HFF-Myc (cell line): ENCODE data around the gene NCF4.

Experiments
- DNase-seq: peaks from one replicate; pipeline ENCODE4 v3.0.0-alpha.2; 2011; ENCODE audit warnings: low read depth; ENCODE audit errors: extremely low read depth
- H3K4me3 ChIP-seq: replicated peaks from 2 replicates; pipeline ENCODE4 v1.5.1; 2011; ENCODE audit warnings: low read depth, mild to moderate bottlenecking, control low read depth, low read length
- TF ChIP-seq, protein P1 (sequence below): IDR thresholded peaks from 2 replicates; pipeline ENCODE4 v1.5.1; 2012; ENCODE audit warnings: mild to moderate bottlenecking, low read depth, low read length, control low read depth; ENCODE audit errors: missing control alignments

Gene NCF4

DNA sequence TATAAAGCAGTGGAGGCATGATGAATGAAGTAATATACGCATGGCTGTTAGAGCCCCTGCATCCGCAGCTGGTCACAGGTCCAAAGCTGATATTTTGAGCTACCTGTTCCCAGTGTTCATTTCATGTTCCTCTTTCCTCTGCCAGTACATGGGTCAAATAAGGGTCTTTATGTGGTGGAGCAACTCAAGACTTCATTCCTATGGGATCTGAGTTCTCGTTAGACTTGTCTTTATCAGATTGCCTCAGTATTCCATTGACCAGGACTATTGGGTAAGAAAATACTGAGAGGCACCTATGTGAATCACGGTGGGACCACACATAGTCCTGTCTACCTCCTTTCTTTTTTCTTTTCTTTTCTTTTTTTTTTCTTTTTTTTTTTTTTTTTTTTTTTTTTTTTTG is 25.2 kb downstream of the NCF4 start:
- TF ChIP-seq, protein P1, sequence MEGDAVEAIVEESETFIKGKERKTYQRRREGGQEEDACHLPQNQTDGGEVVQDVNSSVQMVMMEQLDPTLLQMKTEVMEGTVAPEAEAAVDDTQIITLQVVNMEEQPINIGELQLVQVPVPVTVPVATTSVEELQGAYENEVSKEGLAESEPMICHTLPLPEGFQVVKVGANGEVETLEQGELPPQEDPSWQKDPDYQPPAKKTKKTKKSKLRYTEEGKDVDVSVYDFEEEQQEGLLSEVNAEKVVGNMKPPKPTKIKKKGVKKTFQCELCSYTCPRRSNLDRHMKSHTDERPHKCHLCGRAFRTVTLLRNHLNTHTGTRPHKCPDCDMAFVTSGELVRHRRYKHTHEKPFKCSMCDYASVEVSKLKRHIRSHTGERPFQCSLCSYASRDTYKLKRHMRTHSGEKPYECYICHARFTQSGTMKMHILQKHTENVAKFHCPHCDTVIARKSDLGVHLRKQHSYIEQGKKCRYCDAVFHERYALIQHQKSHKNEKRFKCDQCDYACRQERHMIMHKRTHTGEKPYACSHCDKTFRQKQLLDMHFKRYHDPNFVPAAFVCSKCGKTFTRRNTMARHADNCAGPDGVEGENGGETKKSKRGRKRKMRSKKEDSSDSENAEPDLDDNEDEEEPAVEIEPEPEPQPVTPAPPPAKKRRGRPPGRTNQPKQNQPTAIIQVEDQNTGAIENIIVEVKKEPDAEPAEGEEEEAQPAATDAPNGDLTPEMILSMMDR, result no peak
- H3K4me3 ChIP-seq, result no peak overlapping the region
- DNase-seq, result no peak

DNA sequence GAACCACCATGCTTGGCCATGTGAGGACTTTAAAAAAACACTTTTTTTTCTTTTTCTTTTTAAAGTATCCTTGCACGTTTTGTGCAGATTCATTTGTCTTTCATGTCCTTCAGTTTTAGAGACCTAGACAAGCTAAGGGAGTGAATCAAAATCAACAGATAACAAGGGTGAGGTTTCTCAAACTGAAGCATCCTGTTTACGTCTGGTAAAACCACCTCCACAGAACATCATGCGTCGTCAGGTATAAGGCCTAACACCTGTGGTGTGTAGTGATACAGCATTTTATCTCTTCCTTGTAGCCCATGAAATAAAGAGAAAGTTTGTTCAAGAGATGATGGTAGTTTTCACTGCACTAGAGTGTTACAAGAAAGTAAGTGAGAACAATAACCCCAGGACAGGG is 26.4 kb downstream of the NCF4 start:
- TF ChIP-seq, protein P1, result no peak
- no peak for DNase-seq
- no peak overlapping the region for H3K4me3 ChIP-seq

- no peak overlapping the region for H3K4me3 ChIP-seq
- no peak for DNase-seq
- TF ChIP-seq, protein P1, result no peak
Observed at GRCh38 chr22:36891646-36892045, 30.8 kb downstream of the NCF4 start.

DNA sequence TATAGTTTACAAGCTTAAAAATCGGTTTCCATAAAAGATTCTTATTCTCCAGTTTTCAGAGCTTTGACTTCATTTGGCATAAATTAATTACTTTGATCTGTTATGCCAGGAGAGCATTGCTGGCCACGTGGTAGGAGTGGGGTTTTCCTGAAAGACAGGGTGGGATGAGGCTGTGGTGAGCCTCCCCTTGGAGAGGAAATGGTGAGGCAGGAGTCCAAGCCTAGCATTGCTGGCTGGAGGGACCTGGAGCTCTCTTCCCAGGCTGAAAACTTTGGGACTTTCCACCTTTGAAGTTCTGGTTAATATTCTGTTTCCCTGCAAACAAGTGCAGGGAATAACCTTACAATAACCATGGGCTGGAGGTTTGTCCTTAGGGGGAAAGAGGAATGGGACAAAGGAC is 31.5 kb downstream of the NCF4 start:
- TF ChIP-seq, protein P1, result no peak
- no peak overlapping the region for H3K4me3 ChIP-seq
- no peak for DNase-seq

DNA sequence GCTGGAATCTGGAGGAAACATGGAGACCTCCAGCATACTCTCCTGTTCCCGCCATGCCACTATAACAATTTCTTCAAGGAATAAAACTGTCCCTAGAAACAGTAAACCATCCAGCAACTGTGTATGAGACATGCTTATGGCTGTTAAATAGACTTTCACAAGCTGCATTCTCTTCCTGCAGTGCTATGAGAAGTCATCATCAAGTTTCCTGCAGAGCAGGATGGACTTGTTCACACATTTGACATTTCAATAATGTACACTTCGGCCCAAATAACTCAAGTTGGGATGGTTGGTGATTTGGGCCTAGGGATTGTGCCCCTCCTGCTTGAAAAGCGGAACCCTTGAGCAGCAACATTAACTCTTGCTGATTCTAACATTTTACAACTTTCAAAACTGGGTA is 32.5 kb downstream of the NCF4 start:
- TF ChIP-seq, protein P1, result no peak
- H3K4me3 ChIP-seq, result no peak overlapping the region
- no peak for DNase-seq

- TF ChIP-seq, protein P1, result no peak
- no peak overlapping the region for H3K4me3 ChIP-seq
Observed at GRCh38 chr22:36894266-36894665, 33.5 kb downstream of the NCF4 start.

DNA sequence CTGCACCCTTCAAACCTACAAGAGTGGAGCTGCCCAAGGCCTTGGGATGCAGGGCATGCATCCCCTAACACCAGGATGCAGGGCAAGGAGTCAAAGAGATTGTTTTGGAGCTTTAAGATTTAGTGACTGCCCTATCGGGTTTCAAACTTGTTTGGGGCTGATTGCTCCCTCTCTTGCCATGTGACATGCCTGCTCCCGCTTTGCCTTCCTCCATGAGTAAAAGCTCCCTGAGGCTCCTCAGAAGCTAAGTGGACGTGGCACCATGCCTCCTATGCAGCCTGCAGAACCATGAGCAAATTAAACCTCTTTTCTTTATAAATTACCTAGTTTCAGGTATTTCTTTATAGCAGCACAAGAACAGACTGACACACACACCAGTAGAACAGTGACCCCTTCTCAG is 36.8 kb downstream of the NCF4 start:
- H3K4me3 ChIP-seq, result no peak overlapping the region
- TF ChIP-seq, protein P1, result no peak
- no peak for DNase-seq

More at GRCh38 chr22:36894266-36894665, 33.5 kb downstream of the NCF4 start:
- DNase-seq, result no peak
